GM10266 (cell line): ENCODE results near the gene WSCD1.

ENCODE experiments used
- DNase-seq: peaks from one replicate; pipeline ENCODE4 v3.0.0; 2012; ENCODE audit errors: extremely low spot score
- TF ChIP-seq, protein P1 (sequence below): IDR thresholded peaks from 2 replicates; pipeline ENCODE4 v1.5.1; 2012; ENCODE audit warnings: mild to moderate bottlenecking, low read depth; ENCODE audit not compliant: control insufficient read depth, insufficient read depth; ENCODE audit errors: missing control alignments

Gene WSCD1

DNA sequence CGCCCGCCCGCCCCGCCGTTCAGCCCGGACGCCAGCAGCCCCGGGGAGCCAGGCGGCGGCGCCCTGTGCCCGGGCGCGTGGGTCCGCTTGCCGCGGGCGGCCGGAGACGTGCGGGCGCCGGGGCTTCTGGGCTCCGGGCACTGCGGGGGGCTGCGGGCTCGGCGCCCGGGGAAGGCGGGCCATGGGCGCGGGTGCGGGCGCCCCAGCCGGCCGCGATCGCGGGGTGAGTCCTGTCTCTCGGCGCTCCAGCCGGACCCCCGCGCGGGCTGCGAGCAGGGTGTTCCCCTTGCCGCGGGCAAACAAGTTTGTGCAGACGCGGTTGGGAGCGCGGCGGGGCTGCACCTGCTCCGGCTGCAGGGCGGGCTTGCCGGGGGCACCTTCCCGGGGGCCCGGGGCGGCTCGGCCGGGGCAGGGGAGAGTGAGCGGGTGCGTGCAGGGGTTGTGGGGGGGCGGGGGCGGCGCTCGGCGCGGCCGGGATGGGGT lies 292 bp downstream of the WSCD1 start:
- TF ChIP-seq, protein P1, sequence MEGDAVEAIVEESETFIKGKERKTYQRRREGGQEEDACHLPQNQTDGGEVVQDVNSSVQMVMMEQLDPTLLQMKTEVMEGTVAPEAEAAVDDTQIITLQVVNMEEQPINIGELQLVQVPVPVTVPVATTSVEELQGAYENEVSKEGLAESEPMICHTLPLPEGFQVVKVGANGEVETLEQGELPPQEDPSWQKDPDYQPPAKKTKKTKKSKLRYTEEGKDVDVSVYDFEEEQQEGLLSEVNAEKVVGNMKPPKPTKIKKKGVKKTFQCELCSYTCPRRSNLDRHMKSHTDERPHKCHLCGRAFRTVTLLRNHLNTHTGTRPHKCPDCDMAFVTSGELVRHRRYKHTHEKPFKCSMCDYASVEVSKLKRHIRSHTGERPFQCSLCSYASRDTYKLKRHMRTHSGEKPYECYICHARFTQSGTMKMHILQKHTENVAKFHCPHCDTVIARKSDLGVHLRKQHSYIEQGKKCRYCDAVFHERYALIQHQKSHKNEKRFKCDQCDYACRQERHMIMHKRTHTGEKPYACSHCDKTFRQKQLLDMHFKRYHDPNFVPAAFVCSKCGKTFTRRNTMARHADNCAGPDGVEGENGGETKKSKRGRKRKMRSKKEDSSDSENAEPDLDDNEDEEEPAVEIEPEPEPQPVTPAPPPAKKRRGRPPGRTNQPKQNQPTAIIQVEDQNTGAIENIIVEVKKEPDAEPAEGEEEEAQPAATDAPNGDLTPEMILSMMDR = no peak
- DNase-seq = no peak

DNA sequence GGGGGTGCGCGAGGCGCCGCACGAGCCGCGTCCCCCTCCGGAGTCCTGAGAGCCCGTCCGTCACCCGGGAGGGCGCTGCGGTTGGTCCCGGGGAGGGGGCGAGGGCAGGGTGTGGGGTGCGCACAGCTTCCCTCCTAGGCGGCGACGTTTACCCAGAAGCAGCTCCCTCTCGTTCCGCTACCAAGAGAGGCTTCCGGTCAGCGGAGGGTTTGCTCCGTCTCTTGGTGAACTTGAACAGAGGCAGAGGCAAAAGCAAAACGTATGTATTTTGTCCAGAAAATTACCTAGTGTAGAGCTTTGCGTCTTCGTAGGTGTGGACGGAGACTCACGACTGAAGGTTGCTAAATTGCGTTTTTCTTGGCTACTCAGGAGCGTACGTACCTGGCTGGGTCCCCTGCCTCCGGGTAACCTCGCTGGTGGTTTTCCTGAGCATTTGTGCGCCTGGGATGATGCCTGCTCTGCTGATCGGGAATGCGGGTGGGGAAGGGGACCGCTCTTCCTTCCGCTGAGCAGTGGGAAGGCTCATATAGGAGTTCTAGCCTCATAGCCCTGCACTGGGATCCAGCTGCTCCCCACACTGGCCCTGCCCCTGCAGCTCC lies 833 bp downstream of the WSCD1 start:
- TF ChIP-seq, protein P1 = no peak
- no peak for DNase-seq

GRCh38 chr17:6071528-6072065 lies 1.4 kb downstream of the WSCD1 start:
- no peak for DNase-seq

DNA sequence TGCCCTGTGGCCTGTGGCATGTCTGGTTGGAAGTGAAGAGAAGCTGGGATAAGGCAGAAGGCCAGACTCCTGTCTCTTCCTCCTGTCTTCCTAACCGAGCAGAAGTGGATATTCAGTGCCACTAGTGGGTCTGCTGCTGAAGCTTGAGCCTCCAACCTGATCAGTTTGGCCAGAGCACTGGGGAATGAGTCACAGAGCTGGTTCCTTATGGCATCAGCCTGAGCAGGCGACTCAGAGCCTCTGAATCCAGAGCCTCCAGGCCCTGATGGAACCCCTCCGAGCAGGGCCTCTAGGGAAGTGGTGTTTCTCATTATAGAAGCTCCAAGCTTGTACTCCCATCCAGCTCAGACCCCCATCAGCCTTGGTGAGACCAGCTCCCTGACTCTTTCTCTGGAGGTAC lies 2.0 kb downstream of the WSCD1 start:
- no peak for DNase-seq
- TF ChIP-seq, protein P1 = no peak

More at GRCh38 chr17:6071528-6072065, 1.4 kb downstream of the WSCD1 start:
- TF ChIP-seq, protein P1 = no peak

GRCh38 chr17:6072611-6073010 lies 2.4 kb downstream of the WSCD1 start:
- TF ChIP-seq, protein P1 = no peak
- DNase-seq = no peak

- TF ChIP-seq, protein P1 = no peak
- DNase-seq = no peak
Observed at GRCh38 chr17:6073620-6074019, 3.4 kb downstream of the WSCD1 start.

DNA sequence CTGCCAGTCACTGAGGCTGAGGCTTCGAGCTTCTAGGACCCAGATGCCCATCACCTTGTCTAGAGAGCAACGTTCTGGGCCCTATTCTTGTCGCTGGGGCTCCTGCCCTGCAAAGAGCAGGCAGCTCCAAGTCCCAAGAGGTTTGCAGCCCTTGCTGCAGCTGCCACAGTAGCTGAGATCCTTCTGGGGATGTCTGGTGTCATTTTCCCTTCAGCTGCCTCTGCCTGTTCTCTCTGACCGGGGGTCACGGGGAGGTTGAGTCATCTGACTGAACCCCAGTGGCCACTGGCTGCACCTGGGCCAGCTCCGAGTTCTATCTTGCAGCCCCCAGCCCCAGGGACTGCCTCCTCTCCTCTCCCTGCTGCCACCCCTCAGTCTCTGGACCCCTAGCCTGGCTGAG lies 4.9 kb downstream of the WSCD1 start:
- DNase-seq = no peak
- TF ChIP-seq, protein P1 = no peak
